H1 (cell line): ENCODE data around the gene GATAD2B. TPM values are rescaled to one million over a fixed set of nuclear protein-coding genes. Genes with fewer than 3 reads are reported as not detected.

Experiments
- polyA plus RNA-seq, 7 experiments: library from polyadenylated mRNA; depleted of rRNA in 3 of 7; stranded (reverse) in 5 of 7; unstranded in 2 of 7; fragments of >200 nt in 5 of 7; fragments of 200-250 nt in 2 of 7; gene quantifications; 1 replicate in 5 of 7; 2 replicates in 1 of 7; 4 replicates in 1 of 7; pipeline versions ENCODE4 v1.2.1 to v1.2.3, GENCODE V29; 2011 to 2013; ENCODE audit warnings: missing spikeins in 2 of 7, mixed read lengths in 2 of 7
- total RNA-seq: library from RNA; stranded (reverse); fragmentation: NEBNext Ultra II Directional; extraction: Animal tissue kit (Norgen Biotek cat#: 25700); gene quantifications from 2 replicates; pipeline ENCODE4 v1.2.1, GENCODE V29; 2021
- TF ChIP-seq, protein P1 (sequence below): fragments of 300-600 bp; sonication (generic); IDR thresholded peaks from 2 replicates; pipeline ENCODE4 v1.7.1; 2012; ENCODE audit warnings: low read length, moderate library complexity, mild to moderate bottlenecking, inconsistent platforms; ENCODE audit not compliant: insufficient replicate concordance

The GATAD2B gene
- total and polyA plus RNA-seq, 2 of the 8 experiments (the other 6 are each of a cell fraction or from before 2014, with no cell fraction given) = 8.4 to 39.1 TPM

DNA sequence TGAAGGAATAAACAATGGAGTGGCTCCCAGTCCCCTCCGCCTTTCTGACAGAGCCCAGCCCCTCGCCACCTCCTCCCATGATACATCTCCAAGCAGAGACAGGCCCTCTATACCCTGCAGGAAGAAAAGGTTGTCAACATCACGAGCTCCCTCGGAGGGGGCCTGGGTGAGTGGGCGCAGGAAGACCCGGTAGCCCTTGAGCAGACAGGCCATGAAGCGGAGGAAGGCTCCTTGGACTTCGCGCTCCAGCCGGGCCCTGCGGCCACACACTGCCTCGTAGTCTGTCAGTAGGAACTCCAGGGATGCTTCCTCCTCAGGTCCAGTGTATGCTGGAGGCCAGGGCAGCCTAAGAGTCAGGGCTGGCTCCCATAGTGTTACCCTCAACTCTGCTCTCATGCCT lies 16.7 kb upstream of the GATAD2B start (continued):
- TF ChIP-seq, protein P1, sequence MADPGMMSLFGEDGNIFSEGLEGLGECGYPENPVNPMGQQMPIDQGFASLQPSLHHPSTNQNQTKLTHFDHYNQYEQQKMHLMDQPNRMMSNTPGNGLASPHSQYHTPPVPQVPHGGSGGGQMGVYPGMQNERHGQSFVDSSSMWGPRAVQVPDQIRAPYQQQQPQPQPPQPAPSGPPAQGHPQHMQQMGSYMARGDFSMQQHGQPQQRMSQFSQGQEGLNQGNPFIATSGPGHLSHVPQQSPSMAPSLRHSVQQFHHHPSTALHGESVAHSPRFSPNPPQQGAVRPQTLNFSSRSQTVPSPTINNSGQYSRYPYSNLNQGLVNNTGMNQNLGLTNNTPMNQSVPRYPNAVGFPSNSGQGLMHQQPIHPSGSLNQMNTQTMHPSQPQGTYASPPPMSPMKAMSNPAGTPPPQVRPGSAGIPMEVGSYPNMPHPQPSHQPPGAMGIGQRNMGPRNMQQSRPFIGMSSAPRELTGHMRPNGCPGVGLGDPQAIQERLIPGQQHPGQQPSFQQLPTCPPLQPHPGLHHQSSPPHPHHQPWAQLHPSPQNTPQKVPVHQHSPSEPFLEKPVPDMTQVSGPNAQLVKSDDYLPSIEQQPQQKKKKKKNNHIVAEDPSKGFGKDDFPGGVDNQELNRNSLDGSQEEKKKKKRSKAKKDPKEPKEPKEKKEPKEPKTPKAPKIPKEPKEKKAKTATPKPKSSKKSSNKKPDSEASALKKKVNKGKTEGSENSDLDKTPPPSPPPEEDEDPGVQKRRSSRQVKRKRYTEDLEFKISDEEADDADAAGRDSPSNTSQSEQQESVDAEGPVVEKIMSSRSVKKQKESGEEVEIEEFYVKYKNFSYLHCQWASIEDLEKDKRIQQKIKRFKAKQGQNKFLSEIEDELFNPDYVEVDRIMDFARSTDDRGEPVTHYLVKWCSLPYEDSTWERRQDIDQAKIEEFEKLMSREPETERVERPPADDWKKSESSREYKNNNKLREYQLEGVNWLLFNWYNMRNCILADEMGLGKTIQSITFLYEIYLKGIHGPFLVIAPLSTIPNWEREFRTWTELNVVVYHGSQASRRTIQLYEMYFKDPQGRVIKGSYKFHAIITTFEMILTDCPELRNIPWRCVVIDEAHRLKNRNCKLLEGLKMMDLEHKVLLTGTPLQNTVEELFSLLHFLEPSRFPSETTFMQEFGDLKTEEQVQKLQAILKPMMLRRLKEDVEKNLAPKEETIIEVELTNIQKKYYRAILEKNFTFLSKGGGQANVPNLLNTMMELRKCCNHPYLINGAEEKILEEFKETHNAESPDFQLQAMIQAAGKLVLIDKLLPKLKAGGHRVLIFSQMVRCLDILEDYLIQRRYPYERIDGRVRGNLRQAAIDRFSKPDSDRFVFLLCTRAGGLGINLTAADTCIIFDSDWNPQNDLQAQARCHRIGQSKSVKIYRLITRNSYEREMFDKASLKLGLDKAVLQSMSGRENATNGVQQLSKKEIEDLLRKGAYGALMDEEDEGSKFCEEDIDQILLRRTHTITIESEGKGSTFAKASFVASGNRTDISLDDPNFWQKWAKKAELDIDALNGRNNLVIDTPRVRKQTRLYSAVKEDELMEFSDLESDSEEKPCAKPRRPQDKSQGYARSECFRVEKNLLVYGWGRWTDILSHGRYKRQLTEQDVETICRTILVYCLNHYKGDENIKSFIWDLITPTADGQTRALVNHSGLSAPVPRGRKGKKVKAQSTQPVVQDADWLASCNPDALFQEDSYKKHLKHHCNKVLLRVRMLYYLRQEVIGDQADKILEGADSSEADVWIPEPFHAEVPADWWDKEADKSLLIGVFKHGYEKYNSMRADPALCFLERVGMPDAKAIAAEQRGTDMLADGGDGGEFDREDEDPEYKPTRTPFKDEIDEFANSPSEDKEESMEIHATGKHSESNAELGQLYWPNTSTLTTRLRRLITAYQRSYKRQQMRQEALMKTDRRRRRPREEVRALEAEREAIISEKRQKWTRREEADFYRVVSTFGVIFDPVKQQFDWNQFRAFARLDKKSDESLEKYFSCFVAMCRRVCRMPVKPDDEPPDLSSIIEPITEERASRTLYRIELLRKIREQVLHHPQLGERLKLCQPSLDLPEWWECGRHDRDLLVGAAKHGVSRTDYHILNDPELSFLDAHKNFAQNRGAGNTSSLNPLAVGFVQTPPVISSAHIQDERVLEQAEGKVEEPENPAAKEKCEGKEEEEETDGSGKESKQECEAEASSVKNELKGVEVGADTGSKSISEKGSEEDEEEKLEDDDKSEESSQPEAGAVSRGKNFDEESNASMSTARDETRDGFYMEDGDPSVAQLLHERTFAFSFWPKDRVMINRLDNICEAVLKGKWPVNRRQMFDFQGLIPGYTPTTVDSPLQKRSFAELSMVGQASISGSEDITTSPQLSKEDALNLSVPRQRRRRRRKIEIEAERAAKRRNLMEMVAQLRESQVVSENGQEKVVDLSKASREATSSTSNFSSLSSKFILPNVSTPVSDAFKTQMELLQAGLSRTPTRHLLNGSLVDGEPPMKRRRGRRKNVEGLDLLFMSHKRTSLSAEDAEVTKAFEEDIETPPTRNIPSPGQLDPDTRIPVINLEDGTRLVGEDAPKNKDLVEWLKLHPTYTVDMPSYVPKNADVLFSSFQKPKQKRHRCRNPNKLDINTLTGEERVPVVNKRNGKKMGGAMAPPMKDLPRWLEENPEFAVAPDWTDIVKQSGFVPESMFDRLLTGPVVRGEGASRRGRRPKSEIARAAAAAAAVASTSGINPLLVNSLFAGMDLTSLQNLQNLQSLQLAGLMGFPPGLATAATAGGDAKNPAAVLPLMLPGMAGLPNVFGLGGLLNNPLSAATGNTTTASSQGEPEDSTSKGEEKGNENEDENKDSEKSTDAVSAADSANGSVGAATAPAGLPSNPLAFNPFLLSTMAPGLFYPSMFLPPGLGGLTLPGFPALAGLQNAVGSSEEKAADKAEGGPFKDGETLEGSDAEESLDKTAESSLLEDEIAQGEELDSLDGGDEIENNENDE = no peak
